ENCODE data around the gene RSPH1.

RSPH1 gene

DNA sequence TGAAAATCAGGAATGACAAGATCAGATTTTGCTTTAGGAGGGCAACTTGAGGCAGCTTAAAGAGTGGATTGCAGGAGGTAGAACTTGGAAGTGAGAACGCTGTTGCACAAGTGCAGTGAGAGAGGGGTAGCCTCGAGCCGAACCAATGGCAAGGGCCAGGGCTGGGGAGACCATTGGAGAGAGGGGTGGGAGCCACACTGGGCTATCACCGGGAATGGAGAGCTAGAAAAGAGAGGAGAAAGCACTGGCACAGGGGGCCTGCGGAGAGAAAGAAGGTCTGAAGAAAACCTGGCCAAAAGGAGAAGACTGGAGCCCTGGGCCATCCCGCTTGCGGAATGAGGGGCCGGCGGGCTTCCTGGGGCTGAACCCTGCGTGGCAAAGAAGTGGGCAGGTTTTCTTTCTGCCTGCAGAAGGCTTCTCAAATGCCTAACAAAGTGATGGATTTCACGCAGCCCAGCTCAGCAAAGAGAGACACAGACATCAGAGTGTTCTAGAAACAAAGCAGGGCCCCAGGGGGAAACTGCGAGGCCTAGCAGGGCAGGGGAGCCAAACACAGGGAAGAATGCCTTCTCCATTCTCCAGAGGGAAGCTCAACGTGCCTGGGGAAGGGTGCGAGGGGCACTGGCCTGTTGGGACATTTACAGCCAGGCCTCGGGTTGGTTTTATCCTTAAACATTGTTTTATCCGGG, 16.5 kb upstream of the RSPH1 start:
- no peak for DNase-seq

DNA sequence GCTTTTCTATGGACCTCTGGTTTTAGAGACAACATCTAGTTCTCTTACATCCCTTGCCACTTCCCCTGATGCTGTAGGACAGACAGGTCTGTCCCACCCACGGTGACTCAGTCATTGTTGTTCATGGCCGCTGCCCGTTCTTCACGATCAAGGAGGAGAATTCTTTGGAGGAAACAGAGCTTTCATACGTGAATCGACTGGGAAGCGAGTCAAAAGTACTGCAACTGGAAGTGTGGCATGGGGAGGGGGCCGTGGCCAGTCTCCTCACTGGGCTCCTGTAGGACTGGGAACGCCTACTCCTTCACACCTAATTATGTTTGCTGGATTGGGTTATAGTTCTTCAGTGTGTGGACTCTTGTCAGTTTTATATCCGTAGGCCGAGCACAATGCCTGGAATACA, 13.2 kb upstream of the RSPH1 start:
- DNase-seq = no peak

DNA sequence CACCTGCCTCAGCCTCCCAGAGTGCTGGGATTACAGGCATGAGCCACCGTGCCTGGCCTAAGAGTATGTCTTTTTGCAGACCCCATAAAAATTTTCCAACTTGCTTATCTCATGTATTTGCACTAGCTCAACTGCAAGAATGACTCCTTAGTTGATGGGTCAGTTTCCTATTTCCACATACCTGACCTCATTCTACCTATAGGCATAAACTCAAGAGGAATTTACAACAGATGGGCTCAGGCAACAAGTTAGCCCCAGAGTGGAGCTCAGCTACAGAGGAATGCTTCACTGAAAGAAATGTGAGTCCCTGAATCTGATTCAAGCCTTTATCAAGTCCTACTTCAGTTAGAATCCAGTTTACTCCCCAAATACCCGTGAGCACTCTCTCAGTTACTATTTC, 12.3 kb upstream of the RSPH1 start:
- no peak for DNase-seq

DNA sequence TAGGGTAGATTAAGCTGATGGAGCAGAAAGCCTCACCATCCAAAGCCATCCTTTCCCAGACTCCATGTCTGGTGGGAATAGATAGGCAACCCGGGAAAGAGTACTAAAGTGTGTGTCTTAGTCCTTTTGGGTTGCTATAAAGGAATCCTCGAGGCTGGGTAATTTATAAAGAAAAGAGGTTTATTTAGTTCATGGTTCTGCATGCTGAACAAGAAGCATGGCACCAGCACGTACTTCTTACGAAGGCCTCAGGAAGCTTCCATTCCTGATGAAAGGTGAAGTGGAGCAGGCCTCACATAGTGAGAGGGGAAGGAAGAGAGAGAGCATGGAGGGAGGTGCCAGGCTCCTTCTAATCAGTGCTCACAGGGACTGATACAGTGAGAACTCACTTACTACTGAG, 11.4 kb upstream of the RSPH1 start:
- DNase-seq = no peak

DNA sequence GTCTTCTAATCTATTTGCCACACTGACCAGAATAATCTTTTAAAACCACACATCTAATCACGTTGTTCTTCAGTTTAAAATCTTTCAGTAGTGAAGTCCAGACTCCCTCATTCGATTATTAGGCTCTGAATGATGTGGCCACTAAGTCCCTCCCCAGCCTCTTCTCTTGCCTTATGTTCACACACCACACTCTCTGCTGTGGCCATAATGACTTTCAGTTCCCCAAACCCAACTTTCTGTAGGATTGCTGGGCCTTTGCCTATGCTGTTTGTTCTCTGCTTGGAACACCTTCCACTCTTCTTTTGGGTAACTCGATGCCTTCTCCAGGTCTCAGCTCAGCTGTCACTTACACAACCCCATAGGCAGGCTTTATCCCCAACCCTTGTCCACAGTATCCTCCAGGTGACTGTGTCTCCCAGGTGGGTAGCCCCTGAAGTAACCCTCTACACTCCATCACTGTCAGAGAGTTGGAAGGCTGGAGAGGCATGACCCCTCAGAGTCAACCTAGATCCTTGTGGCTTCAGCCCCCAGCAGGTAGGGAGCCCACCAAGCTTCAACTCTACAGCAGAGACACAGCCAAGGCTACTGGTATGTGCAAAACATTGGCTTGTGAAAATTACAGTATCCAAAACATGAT, 9.2 kb upstream of the RSPH1 start:
- no peak for DNase-seq

DNA sequence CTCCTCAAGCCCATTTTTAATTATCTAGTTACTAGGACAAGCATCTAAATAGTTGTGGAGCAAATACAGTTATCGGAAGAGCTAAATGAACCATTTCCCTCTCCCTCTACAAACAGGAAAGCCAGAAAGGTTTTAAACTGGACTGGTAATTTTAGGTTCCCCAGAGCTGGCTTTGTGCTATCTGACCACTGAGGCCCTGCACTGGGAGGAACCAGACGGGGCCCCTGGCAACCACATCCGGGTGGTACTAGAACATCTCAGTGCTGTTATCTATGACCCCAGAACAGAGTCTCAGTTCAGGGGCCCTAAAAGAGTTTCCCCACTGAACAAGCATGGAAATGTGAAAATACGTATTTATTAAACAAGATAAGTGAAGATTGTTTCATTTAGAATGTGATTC, 7.7 kb upstream of the RSPH1 start:
- no peak for DNase-seq

DNA sequence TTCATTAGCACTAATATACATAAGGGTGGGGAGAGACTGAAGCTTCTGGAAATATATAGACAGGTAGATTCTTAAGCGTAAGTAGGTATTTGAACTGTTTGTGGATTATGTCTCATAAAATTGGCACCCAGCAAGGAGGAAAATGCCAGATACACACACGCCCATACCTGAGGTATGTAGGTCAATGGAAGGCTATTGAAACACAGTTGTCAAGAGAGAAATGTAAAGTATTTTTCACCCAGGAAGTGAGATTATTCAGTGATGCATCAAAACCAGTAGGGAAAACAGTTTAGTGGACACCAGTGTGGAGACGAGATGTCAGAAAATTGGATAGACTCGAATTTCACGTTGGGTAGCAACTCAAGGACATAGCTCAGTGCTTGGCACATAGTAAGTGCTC, 4.7 kb upstream of the RSPH1 start:
- no peak for DNase-seq

DNA sequence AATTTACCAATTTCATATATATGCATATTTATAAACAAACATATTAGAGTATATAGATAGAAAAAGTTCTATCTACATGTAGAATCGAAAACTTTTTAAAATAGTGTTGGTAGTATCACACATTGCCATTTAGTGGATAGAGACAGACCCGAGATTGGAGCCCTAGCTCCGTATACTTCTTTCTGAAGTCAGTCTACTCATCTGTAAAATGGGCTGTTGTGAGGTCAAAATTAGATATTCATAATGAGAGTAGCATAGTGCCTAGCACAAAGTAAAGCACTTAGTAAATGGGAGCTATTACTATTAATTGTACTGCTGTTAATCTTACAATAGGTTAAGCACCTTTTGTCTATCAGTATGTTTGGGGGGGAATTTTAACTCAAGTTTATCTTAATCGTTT, 4.2 kb upstream of the RSPH1 start:
- no peak for DNase-seq

DNA sequence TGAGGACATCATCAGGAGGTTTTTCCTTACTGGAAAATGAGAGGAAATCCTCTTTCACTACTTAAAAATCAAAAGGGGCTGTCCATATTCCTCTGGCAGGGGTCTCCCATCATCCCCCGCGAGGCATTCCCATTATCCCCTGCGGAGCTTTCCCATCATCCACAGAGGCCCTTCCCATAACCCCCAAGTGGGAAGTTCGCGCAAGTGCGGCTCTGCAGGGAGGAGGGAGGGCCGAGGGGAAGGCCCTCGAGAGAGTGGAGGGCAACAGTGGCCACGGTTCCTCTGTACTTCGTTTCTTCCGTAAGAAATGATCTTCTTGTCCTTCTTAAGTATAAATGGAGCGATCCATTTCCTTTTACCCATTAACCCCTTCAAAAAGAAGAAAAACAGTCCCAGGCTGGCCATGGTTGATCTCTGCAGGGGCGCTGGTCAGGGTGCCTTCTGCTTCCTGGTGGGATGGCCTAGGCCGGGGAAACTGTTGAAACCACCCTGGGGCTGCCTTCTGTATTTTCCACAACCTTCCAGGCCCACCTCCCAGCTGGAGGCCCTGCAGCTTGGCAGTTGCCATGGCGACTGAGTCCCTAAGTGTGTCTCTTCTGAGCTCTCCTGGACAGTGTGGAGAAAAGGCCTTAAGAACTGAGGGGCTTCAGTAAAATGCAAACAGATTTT, 3.6 kb upstream of the RSPH1 start:
- DNase-seq = no peak

DNA sequence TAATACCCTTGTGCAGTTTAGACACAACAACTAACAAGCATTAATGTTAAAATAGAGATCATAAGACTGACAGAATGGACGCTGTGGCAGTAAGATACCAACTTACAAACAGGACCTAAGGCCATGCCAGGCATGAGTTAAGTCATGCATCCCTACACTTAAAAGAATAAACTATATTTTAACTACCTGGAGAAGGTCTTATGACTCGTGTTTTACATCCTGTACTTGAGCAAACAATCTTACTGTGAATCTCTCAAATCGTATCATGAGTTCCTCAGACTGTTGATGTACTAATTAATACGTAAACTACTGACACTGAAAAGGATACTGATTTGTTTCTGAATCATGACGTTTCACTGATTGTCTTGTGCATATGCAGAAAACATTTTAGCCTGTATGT, 2.0 kb upstream of the RSPH1 start:
- DNase-seq = no peak

DNA sequence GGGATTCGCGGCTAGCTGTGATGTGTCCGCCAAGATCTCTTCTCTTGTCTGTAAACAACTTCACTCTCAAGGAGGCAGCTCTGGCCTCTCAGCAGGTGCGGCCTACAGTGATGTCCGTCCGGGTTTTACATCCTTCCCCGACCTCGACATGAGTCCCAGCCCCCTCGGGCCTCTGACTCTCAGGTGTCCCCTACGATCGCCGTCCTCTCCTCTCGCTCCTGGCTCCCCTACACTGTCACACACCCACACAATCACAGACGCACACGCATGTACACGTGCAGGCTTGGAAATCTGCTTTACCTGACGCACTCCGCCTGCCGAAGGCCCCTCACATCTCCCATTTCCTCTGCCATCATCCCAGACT, 797 bp upstream of the RSPH1 start:
- DNase-seq = no peak

DNA sequence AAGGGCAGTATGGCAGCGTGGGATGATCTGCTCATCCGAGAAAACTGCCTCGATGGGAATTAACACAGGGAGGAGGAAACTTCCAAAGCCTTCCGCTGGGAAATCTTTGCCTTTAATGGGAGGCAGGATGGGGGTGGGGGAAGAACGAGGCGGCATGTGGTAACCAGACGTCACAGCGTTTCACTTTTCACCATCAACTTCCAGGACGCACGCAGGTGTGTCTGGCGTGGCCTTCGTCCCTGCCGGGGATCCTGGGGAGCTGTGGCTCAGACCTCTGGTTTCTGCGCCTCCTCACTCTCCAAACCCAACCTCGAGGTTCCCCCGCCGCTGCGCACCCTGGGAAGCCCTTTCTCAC, 282 bp downstream of the RSPH1 start:
- DNase-seq = no peak

DNA sequence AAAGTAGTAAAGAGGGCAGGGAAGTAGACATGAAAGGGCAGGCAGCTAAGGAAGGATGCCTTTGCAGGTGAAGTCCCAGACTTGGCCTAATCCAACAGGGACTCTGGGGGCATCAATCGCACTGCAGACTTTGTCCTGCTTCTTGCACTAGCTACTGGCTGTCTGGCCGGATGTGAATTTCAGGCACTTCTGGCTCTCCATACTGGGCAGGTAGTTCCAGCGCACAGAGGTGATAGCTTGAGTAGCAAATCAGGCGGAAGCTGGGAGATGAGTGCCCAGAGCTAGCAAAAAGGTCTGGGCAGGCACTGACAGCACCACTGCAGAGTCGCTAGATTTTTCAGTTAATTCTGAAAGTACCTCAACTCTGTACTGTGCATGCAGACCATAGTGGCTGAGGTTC, 997 bp downstream of the RSPH1 start:
- DNase-seq = no peak

DNA sequence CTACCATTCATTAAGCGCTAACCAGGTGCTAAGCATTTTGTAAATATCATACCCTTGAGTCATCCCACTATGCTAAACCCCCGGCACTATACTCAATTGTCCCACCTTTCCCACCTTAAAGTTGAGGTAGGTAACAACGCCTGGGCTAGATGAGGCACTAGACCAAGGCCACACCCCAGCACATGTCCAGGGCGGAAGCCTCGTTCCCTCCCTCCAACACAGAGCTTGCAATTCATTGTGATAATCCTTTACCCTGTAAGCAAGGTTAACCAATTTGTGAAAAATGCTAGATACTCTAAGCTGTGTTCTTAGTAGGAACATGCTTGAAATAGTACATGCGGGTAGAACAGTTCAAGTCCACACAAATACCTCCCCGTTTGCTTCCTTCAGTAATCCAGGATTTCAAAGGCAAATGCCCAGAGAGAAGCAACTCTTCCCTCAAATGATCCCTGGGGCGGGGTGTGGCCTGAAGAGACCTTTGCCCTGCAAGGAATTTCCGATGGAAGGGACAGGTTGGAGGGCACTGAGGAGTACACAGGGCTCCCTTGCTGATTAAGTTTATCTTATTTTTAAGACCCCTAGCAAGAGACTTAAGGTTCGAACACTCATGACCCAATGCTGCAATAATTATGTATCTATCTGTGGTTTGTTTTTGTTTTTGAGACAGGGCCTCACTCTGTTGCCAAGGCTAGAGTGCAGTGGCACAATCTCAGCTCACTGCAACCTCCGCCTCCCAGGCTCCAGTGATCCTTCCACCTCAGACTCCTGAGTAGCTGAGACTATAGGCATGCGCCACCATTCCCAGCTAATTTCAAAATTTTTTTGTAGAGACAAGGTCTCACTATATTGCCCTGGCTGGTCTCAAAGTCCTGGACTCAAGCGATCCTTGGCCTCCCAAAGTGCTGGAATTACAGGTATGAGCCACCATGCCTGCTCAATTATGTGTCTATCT, 2.6 kb downstream of the RSPH1 start:
- no peak for DNase-seq

DNA sequence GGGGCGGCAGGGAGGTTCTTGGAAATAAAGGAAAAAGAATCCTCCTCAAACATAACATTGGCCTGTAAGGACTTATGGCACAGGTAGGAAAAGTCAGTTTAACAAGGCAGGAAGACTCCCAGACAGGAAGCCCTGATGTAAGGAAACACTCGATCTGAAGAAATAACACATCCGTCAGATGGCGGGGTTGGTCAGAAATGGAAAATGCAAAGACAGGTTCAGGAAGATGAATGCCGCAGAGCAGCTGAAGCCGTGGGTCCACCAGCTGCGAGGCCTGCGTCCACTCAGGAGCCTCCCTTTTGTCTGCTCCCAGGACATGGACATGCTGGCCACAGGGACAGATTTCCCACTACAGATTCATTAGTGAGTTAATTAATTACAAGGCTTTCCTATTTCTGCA, 3.8 kb downstream of the RSPH1 start:
- no peak for DNase-seq

DNA sequence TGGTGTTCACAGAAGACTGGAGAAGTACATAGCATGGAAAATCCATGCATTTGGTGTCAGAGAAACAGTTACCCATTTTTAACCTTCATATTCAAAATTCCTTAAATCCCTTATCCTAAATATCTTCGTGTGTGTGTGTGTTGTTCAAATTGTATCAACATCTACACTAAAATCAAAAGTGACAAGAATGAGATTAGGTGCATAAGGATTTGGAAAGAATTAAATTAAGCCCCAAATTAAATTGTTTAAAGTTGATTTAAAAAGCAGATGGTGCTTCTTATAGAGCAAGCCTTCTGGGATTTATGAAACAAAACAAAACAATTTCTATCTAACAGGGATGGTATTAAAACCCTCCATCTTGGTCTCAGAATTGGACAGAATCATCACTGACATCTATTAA, 4.7 kb downstream of the RSPH1 start:
- DNase-seq = no peak

DNA sequence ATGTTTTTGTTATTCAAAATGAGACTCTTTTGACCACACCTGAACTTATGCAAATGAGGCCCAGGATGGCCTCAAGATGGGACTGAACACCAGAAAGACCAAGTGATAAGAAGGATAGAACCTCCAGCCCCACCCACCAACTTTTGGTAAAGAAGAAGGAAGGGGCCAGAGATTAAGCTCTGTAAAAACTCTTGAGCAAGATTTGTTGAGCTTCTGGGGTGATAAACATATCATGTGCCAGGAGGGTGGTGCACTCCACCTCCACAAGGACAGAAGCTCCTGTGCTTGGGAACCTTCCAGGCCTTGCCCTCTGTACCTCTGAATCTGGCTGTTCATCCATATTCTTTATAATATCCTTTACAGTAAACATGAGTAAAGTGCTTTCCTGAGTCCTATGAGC, 5.3 kb downstream of the RSPH1 start:
- no peak for DNase-seq

DNA sequence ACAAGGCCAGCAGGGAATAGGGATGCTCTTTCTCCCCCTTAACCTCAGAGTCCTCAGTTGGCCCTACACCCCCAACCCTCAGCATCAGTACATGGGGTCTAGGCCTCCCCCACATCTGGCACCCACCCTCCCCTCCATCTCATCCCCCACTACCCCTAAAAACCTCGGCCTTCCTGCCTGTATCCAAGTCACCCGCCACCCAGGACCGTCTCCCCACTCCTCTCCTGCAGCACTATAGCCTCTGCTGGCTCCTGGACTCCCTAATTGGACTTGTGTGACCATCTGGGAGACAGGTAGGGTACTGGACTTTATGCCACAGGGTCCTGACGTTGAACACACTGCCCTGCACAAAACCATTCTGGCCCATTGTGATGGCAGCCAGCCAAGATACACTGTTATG, 6.0 kb downstream of the RSPH1 start:
- no peak for DNase-seq

DNA sequence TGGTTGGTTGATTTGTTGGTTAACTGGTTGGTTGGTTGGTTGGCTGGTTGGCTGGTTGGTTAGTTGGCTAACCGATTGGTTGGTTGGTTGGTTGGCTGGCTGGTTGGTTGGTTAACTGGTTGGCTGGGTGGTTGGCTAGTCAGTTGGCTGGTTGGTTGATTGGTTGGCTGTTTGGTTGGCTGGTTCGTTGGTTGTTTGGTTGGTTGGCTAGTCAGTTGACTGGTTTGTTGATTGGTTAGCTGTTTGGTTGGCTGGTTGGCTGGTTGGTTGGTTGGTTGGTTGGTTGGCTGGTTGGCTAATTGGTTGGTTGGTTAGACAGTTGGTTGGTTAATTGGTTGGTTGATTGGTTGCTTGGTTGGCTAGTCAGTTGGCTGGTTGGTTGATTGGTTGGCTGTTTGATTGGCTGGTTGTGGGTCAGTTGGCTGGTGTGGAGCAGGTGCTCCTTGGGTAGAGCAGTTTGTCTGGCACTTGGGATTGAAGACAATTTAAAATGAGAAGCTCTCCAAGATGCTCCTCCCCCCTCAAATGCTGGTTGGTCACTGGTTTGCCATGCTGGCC, 6.9 kb downstream of the RSPH1 start:
- DNase-seq = no peak

DNA sequence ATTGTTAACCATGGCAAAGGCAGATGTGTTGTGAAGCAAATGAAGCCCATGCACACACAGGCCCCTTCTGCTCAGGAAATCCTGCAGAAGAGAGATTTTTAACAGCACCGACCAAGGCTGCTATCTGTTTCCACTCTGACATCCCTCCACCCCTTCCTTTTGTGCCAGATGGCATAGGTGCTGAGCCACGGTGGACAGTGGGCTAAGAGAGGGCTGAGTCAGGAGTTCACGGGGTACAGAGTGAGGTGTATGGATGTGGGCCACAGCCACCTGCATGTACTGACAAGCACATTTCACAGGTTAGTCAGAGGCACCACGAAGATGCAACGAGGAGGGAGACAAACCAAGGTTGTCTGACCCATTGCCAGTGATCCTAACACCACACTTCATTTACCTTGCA, 9.5 kb downstream of the RSPH1 start:
- DNase-seq = no peak

DNA sequence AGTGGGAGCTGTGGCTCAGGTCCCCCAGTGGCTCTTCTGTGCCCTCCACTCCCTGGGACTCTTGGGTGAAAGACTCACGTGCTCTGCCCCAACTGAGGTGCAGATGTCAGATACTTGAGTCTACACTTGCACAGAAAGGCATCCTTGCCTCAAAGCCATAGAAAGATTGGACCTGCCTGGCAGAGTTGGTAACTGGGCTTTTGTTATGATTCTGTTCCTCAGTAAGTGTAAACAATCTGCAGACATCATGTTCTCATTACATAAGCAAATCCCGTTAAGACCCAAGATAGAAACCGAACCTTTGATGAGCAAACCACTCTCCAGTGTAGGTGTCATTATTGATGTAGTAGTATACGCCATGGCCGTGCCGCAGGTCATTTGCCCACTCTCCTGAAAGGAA, 10.0 kb downstream of the RSPH1 start:
- no peak for DNase-seq

DNA sequence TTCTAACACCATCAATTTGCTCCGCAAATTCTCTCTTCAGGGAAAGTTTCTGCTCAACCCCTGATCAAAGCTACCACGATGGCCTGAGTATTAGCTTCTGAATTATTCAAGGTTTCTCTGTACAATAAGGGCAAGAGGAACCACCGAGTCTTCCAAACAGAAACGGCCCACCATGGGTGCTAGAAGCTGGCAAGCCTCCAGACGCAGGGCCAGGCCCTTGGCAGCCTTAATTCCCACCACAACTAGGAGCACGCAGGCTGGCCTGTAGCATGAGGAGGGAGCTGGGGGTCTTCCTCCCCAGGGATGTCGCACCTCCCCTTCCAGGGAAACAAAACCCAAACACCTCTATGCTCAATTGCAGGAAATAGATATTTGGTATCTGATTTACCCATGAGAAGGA, 11.1 kb downstream of the RSPH1 start:
- DNase-seq = no peak

DNA sequence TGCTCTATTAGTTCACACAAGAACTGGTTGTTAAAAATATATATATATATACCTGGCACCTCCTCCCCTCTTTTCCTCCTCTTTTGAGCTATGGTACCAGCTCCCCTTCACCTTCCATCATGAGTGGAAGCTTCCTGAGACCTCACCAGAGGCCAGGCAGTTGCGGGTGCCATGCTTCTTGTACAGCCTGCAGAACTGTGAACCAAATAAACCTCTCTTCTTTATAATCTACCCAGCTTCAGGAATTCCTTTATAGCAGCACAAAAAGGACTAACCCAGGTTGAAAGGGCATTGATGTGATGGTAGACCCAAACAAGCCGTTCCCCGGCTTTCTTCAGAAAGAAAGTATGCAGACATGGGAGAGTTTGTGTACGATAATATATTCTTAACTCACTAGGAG, 14.9 kb downstream of the RSPH1 start:
- DNase-seq = no peak

Data from activated naive CD4-positive, alpha-beta T cell (primary cell).